Amygdala (tissue), 56 donors: ENCODE measurements around the gene SMYD3.

Experiments
- DNase-seq, 56 donors: peaks; one replicate each; lab custom pipeline; 2025; lab: John Stamatoyannopoulos, UW

Gene SMYD3

GRCh38 chr1:246131095-246131494 lies 376.0 kb downstream of the SMYD3 start:
- no peak for DNase-seq

- DNase-seq, result no peak
These were observed 378.5 kb downstream of the SMYD3 start for GRCh38 chr1:246128494-246129069.

GRCh38 chr1:246126580-246126979 lies 380.5 kb downstream of the SMYD3 start:
- DNase-seq, result no peak

- no peak for DNase-seq
These were observed 385.0 kb downstream of the SMYD3 start for GRCh38 chr1:246122071-246122470.

GRCh38 chr1:246121533-246121932 lies 385.5 kb downstream of the SMYD3 start:
- DNase-seq, result no peak

- DNase-seq, result peak in 11 of 56 donors; percentile 2 to 27 (median 7)
These were observed 389.9 kb downstream of the SMYD3 start for GRCh38 chr1:246117066-246117791.

GRCh38 chr1:246114369-246114768 lies 392.7 kb downstream of the SMYD3 start:
- DNase-seq, result no peak

GRCh38 chr1:246113555-246114095 lies 393.5 kb downstream of the SMYD3 start:
- DNase-seq, result no peak

- DNase-seq, result no peak
These were observed 395.5 kb downstream of the SMYD3 start for GRCh38 chr1:246111570-246111969.

- DNase-seq, result no peak
These were observed 396.5 kb downstream of the SMYD3 start for GRCh38 chr1:246110343-246111219.

GRCh38 chr1:246108278-246108925 lies 398.7 kb downstream of the SMYD3 start:
- DNase-seq, result no peak

GRCh38 chr1:246107516-246108277 lies 399.4 kb downstream of the SMYD3 start:
- no peak for DNase-seq

- DNase-seq, result no peak
These were observed 400.7 kb downstream of the SMYD3 start for GRCh38 chr1:246106342-246106763.

GRCh38 chr1:246104927-246105326 lies 402.2 kb downstream of the SMYD3 start:
- DNase-seq, result no peak

- DNase-seq, result no peak
These were observed 407.5 kb downstream of the SMYD3 start for GRCh38 chr1:246099570-246099969.

- no peak for DNase-seq
These were observed 410.7 kb downstream of the SMYD3 start for GRCh38 chr1:246096356-246096755.

GRCh38 chr1:246095443-246095842 lies 411.6 kb downstream of the SMYD3 start:
- DNase-seq, result no peak

- DNase-seq, result no peak
These were observed 413.8 kb downstream of the SMYD3 start for GRCh38 chr1:246093230-246093629.

- DNase-seq, result no peak
These were observed 414.9 kb downstream of the SMYD3 start for GRCh38 chr1:246092136-246092535.

GRCh38 chr1:246091477-246091876 lies 415.6 kb downstream of the SMYD3 start:
- DNase-seq, result no peak
